GM19238 (cell line): ENCODE results near the gene TENT4A.

Experiments
- DNase-seq: peaks from one replicate; pipeline ENCODE4 v3.0.0; 2011; ENCODE audit warnings: low spot score; ENCODE audit not compliant: insufficient read length

TENT4A gene

GRCh38 chr5:6792911-6793471, 79.8 kb downstream of the TENT4A start:
- DNase-seq: no peak

- DNase-seq: no peak
These were observed 88.0 kb downstream of the TENT4A start for GRCh38 chr5:6801236-6801635.

GRCh38 chr5:6803981-6804550, 90.8 kb downstream of the TENT4A start:
- no peak for DNase-seq

- DNase-seq: no peak
These were observed 91.7 kb downstream of the TENT4A start for GRCh38 chr5:6804766-6805501.

- DNase-seq: no peak
These were observed 92.6 kb downstream of the TENT4A start for GRCh38 chr5:6805841-6806240.
